ENCODE data around the gene ODAPH. TPM values are rescaled to one million over a fixed set of nuclear protein-coding genes. Genes with fewer than 3 reads are reported as not detected.
"Not testable (repeated sequence)": the region's sequence is repeated elsewhere in the genome, so short reads cannot be mapped to it uniquely, and the experiment has no call there.

ODAPH gene
- polyA plus RNA-seq, 1 donor (not counting 4 experiments of a cell fraction or from before 2014, with no cell fraction given): 0.45 TPM

GRCh38 chr4:75537308-75537707 is 18.6 kb upstream of the ODAPH start:
- DNase-seq (ENCODE audit: low read depth, low spot score); dilution Hi-C loops (cut with MboI; ENCODE audit: extremely low pct_ligation_motif_present, low sequenced_read_pairs); H2AFZ ChIP-seq (ENCODE audit: control insufficient read depth, low read length); H3K36me3 ChIP-seq (ENCODE audit: control insufficient read depth in 2 of 2, extremely low read depth in 1 of 2, insufficient read depth in 2 of 2, low read length in 2 of 2); H4K20me1 ChIP-seq (ENCODE audit: control insufficient read depth, extremely low read depth, insufficient read depth, low read length); H3K9me3 ChIP-seq (ENCODE audit: control insufficient read depth, low read depth, low read length); H3K9ac ChIP-seq (ENCODE audit: control insufficient read depth, extremely low read depth, insufficient read depth, low read length); FAIRE-seq; H3K27me3 ChIP-seq (ENCODE audit: control insufficient read depth, extremely low read depth, insufficient read depth, low read length); H3K4me2 ChIP-seq (ENCODE audit: control insufficient read depth, extremely low read depth, insufficient read depth, low read depth, low read length); H3K27ac ChIP-seq (ENCODE audit: control insufficient read depth, insufficient read depth, low read length); H3K4me3 ChIP-seq (ENCODE audit: control insufficient read depth in 2 of 3, extremely low read depth in 1 of 3, insufficient read depth in 2 of 3, low read depth in 1 of 3, low read length in 3 of 3); H3K79me2 ChIP-seq (ENCODE audit: control insufficient read depth, insufficient read depth, low read length); H3K4me1 ChIP-seq (ENCODE audit: control insufficient read depth, extremely low read depth, insufficient read depth, low read length); H3K9me1 ChIP-seq (ENCODE audit: control insufficient read depth, extremely low read depth, insufficient read depth, low read length): not testable (repeated sequence)

GRCh38 chr4:75542824-75543223 is 13.0 kb upstream of the ODAPH start:
- TF ChIP-seq CTCF (optimal IDR thresholded peaks at IDR 0.05 in 1 of 3, IDR thresholded peaks at IDR 0.05 in 1 of 3, conservative IDR thresholded peaks at IDR 0.05 in 1 of 3; ENCODE audit: extremely low read depth in 1 of 3, insufficient read depth in 2 of 3, low read length in 3 of 3) (no peak), EZH2 (IDR thresholded peaks at IDR 0.05; ENCODE audit: low read length) (no peak)
- no peaks in the 10 kb centered on the region for H3K9me3 ChIP-seq (ENCODE audit: control insufficient read depth, low read depth, low read length)
- no peak overlapping the region for H3K9ac ChIP-seq (ENCODE audit: control insufficient read depth, extremely low read depth, insufficient read depth, low read length)
- H3K36me3 ChIP-seq (ENCODE audit: control insufficient read depth in 2 of 2, extremely low read depth in 1 of 2, insufficient read depth in 2 of 2, low read length in 2 of 2): peaks cover 0 to 2% of the 10 kb centered on the region in 2 experiments
- no peak overlapping the region for H2AFZ ChIP-seq (ENCODE audit: control insufficient read depth, low read length)
- no peaks in the 10 kb centered on the region for H3K27me3 ChIP-seq (ENCODE audit: control insufficient read depth, extremely low read depth, insufficient read depth, low read length)
- H3K4me3 ChIP-seq (ENCODE audit: control insufficient read depth in 2 of 3, extremely low read depth in 1 of 3, insufficient read depth in 2 of 3, low read depth in 1 of 3, low read length in 3 of 3): no peak overlapping the region
- no peaks in the 10 kb centered on the region for H3K79me2 ChIP-seq (ENCODE audit: control insufficient read depth, insufficient read depth, low read length)
- peak overlapping the region; percentile 4 for H3K27ac ChIP-seq (ENCODE audit: control insufficient read depth, insufficient read depth, low read length)
- no peak overlapping the region for H3K4me2 ChIP-seq (ENCODE audit: control insufficient read depth, extremely low read depth, insufficient read depth, low read depth, low read length)
- no peaks in the 10 kb centered on the region for H3K9me1 ChIP-seq (ENCODE audit: control insufficient read depth, extremely low read depth, insufficient read depth, low read length)
- peak; percentile 90 for DNase-seq (ENCODE audit: low read depth, low spot score)
- dilution Hi-C loops (cut with MboI; ENCODE audit: extremely low pct_ligation_motif_present, low sequenced_read_pairs): no loop called here
- H3K4me1 ChIP-seq (ENCODE audit: control insufficient read depth, extremely low read depth, insufficient read depth, low read length): peaks cover 19% of the 10 kb centered on the region
- FAIRE-seq: peak; percentile 100
- H4K20me1 ChIP-seq (ENCODE audit: control insufficient read depth, extremely low read depth, insufficient read depth, low read length): no peaks in the 10 kb centered on the region

- FAIRE-seq; H3K4me3 ChIP-seq (ENCODE audit: control insufficient read depth in 2 of 3, extremely low read depth in 1 of 3, insufficient read depth in 2 of 3, low read depth in 1 of 3, low read length in 3 of 3); DNase-seq (ENCODE audit: low read depth, low spot score); H3K27ac ChIP-seq (ENCODE audit: control insufficient read depth, insufficient read depth, low read length); H2AFZ ChIP-seq (ENCODE audit: control insufficient read depth, low read length); H4K20me1 ChIP-seq (ENCODE audit: control insufficient read depth, extremely low read depth, insufficient read depth, low read length); H3K9ac ChIP-seq (ENCODE audit: control insufficient read depth, extremely low read depth, insufficient read depth, low read length); H3K79me2 ChIP-seq (ENCODE audit: control insufficient read depth, insufficient read depth, low read length); H3K27me3 ChIP-seq (ENCODE audit: control insufficient read depth, extremely low read depth, insufficient read depth, low read length); H3K9me3 ChIP-seq (ENCODE audit: control insufficient read depth, low read depth, low read length); H3K4me2 ChIP-seq (ENCODE audit: control insufficient read depth, extremely low read depth, insufficient read depth, low read depth, low read length); H3K9me1 ChIP-seq (ENCODE audit: control insufficient read depth, extremely low read depth, insufficient read depth, low read length); H3K36me3 ChIP-seq (ENCODE audit: control insufficient read depth in 2 of 2, extremely low read depth in 1 of 2, insufficient read depth in 2 of 2, low read length in 2 of 2); dilution Hi-C loops (cut with MboI; ENCODE audit: extremely low pct_ligation_motif_present, low sequenced_read_pairs): not testable (repeated sequence)
- H3K4me1 ChIP-seq (ENCODE audit: control insufficient read depth, extremely low read depth, insufficient read depth, low read length): peaks cover 19% of the 10 kb centered on the region
These were observed 11.6 kb upstream of the ODAPH start for GRCh38 chr4:75544220-75544619.
